Adipose tissue (tissue), 3 donors: ENCODE measurements around the gene COL11A1. TPM values are rescaled to one million over a fixed set of nuclear protein-coding genes. Genes with fewer than 3 reads are reported as not detected.
"Not testable (repeated sequence)": the region's sequence is repeated elsewhere in the genome, so short reads cannot be mapped to it uniquely, and the experiment has no call there.

Experiments
- H3K27ac ChIP-seq: one replicate; pipeline ENCODE4 v1.5.1; 2013; ENCODE audit warnings: low read depth, low read length
- WGBS, 3 donors: extraction: QIAGEN DNeasy Blood & Tissue Kit; methylation state at CpG; one replicate each; pipeline ENCODE4 v1.1.7; 2013; 5-methylcytosine and 5-hydroxymethylcytosine counted together
- polyA plus RNA-seq, 3 donors: library from polyadenylated mRNA; stranded (reverse); fragments of 200-250 nt; gene quantifications; one replicate each; pipeline ENCODE4 v1.2.3, GENCODE V29; 2013
- donor health status: healthy with polysubstance abuse.
- donor health status: Bipolar disorder and iron deficiency.
- donor health status: healthy.

COL11A1 gene
- polyA plus RNA-seq, 3 donors = 0.03 to 0.33 (median 0.11) TPM

- 33 to 59% (median 35%) methylated on average over 1 of the region's 1 CpG for WGBS, 3 donors
- no peak overlapping the region for H3K27ac ChIP-seq
These were observed 6.9 kb downstream of the COL11A1 start for GRCh38 chr1:103101399-103101798.

GRCh38 chr1:103089221-103089620 lies 19.1 kb downstream of the COL11A1 start:
- 60 to 70% (median 68%) methylated on average over 2 of the region's 2 CpGs for WGBS, 3 donors
- H3K27ac ChIP-seq = no peak overlapping the region

GRCh38 chr1:103087256-103087655 lies 21.1 kb downstream of the COL11A1 start:
- 56 to 83% (median 81%) methylated on average over 1 of the region's 1 CpG for WGBS, 3 donors
- no peak overlapping the region for H3K27ac ChIP-seq

GRCh38 chr1:103084181-103084580 lies 24.1 kb downstream of the COL11A1 start:
- WGBS, 3 donors = 32 to 72% (median 38%) methylated on average over 2 of the region's 2 CpGs
- no peak overlapping the region for H3K27ac ChIP-seq

- no peak overlapping the region for H3K27ac ChIP-seq
- WGBS, 3 donors = 74 to 86% (median 79%) methylated on average over 2 of the region's 2 CpGs
These were observed 32.9 kb downstream of the COL11A1 start for GRCh38 chr1:103075316-103076000.

GRCh38 chr1:103074224-103074623 lies 34.1 kb downstream of the COL11A1 start:
- H3K27ac ChIP-seq = no peak overlapping the region
- WGBS, 3 donors = 77 to 81% (median 80%) methylated on average over 6 of the region's 6 CpGs

GRCh38 chr1:103069201-103069600 lies 39.1 kb downstream of the COL11A1 start:
- no peak overlapping the region for H3K27ac ChIP-seq
- WGBS, 3 donors = 19 to 38% (median 37%) methylated on average over 2 of the region's 2 CpGs

GRCh38 chr1:103063921-103064320 lies 44.4 kb downstream of the COL11A1 start:
- 60 to 71% (median 65%) methylated on average over 2 of the region's 2 CpGs for WGBS, 3 donors
- no peak overlapping the region for H3K27ac ChIP-seq

GRCh38 chr1:103058391-103058790 lies 49.9 kb downstream of the COL11A1 start:
- H3K27ac ChIP-seq = no peak overlapping the region

- WGBS, 3 donors = 85 to 88% (median 88%) methylated on average over 1 of the region's 1 CpG
- no peak overlapping the region for H3K27ac ChIP-seq
These were observed 51.9 kb downstream of the COL11A1 start for GRCh38 chr1:103056423-103056822.

- WGBS, 3 donors = 87 to 91% (median 90%) methylated on average over 13 of the region's 13 CpGs
- not testable (repeated sequence) for H3K27ac ChIP-seq
These were observed 80.2 kb downstream of the COL11A1 start for GRCh38 chr1:103028110-103028509.

GRCh38 chr1:103025858-103026409 lies 82.4 kb downstream of the COL11A1 start:
- 42 to 58% (median 49%) methylated on average over 5 of the region's 5 CpGs for WGBS, 3 donors
- no peak overlapping the region for H3K27ac ChIP-seq

- no peak overlapping the region for H3K27ac ChIP-seq
- 58 to 65% (median 65%) methylated on average over 1 of the region's 1 CpG for WGBS, 3 donors
These were observed 84.3 kb downstream of the COL11A1 start for GRCh38 chr1:103024051-103024450.

- 74 to 81% (median 79%) methylated on average over 3 of the region's 3 CpGs for WGBS, 3 donors
- no peak overlapping the region for H3K27ac ChIP-seq
These were observed 106.3 kb downstream of the COL11A1 start for GRCh38 chr1:103002005-103002404.

- H3K27ac ChIP-seq = no peak overlapping the region
- 81 to 85% (median 84%) methylated on average over 6 of the region's 6 CpGs for WGBS, 3 donors
These were observed 129.4 kb downstream of the COL11A1 start for GRCh38 chr1:102978874-102979273.

- no peak overlapping the region for H3K27ac ChIP-seq
These were observed 131.0 kb downstream of the COL11A1 start for GRCh38 chr1:102977292-102977691.

GRCh38 chr1:102970496-102971078 lies 137.7 kb downstream of the COL11A1 start:
- 58 to 64% (median 60%) methylated on average over 17 of the region's 17 CpGs for WGBS, 3 donors
- H3K27ac ChIP-seq = no peak overlapping the region

- 49 to 50% (median 50%) methylated on average over 1 of the region's 1 CpG for WGBS, 3 donors
- no peak overlapping the region for H3K27ac ChIP-seq
These were observed 140.5 kb downstream of the COL11A1 start for GRCh38 chr1:102967786-102968185.

- no peak overlapping the region for H3K27ac ChIP-seq
- WGBS, 3 donors = 87 to 91% (median 88%) methylated on average over 2 of the region's 2 CpGs
These were observed 146.8 kb downstream of the COL11A1 start for GRCh38 chr1:102961549-102961948.

GRCh38 chr1:102954576-102954975 lies 153.7 kb downstream of the COL11A1 start:
- WGBS, 3 donors = 86 to 92% (median 86%) methylated on average over 14 of the region's 14 CpGs

More at GRCh38 chr1:102954576-102954975, 153.7 kb downstream of the COL11A1 start:
- no peak overlapping the region for H3K27ac ChIP-seq
